DMS 273 treated with DMSO at 0.1 percent for 48 hours (cell line): ENCODE results near the gene PLXND1.
"Not testable (repeated sequence)": the region's sequence is repeated elsewhere in the genome, so short reads cannot be mapped to it uniquely, and the experiment has no call there.

ENCODE experiments used
- DNase-seq: peaks from one replicate; lab custom pipeline; 2025; lab: John Stamatoyannopoulos, UW

Gene PLXND1

GRCh38 chr3:129614435-129614834 lies 8.0 kb upstream of the PLXND1 start:
- DNase-seq: no peak

- DNase-seq: no peak
Measured at GRCh38 chr3:129613367-129613740, 6.9 kb upstream of the PLXND1 start.

- DNase-seq: no peak
Measured at GRCh38 chr3:129612534-129613366, 6.3 kb upstream of the PLXND1 start.

DNA sequence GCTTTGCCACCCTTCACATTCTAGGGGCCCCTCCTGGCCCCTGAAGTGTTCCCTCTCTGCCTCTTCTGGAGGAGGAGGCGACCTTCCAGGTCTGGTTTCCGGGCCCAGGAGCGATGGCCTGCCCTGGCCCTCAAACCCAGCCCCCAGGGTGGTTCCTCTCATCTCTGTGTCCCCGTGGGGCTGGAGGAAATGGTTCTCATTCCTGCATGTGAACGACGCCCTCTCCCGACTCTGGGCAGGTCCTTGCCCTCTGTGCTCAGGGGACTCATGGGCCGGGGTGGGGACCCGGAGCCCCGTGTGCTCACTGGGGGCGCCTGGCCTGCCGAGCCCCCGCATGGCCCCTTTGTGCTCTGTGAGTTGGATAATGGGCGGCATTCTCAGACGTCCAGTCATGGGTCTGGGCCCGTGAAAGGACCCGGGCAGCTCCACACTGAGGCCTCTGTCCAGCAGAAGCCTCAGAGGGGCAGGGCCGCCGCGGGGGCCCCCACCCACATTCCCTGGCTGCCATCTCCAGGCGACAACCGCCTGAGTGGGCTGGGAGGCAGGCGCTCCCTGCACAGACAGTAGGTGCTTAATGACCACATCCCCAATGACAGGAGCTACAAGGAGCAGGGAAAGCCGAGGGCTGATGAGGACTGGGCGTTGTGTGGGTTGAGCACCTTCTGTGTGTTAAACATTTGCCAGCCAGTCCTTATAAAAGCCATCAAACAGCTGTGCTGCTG lies 5.5 kb upstream of the PLXND1 start:
- DNase-seq: no peak

DNA sequence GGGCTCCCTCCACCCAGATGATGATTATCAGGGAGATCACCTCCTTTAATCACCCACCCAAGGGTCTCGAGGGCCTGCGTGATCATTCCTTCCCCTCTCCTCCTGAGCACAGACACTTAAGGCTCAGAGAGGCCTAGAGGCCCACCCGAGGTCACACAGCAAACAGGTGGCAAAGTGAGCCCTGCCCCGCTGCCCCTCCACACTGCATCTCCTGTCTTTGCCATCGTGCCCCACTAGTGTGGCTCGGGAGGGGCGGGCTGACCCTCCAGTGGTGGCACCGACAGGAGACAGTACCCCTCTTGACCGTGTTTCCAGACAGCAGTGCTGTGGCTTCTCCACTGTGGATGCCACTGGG lies 4.9 kb upstream of the PLXND1 start:
- DNase-seq: no peak

DNA sequence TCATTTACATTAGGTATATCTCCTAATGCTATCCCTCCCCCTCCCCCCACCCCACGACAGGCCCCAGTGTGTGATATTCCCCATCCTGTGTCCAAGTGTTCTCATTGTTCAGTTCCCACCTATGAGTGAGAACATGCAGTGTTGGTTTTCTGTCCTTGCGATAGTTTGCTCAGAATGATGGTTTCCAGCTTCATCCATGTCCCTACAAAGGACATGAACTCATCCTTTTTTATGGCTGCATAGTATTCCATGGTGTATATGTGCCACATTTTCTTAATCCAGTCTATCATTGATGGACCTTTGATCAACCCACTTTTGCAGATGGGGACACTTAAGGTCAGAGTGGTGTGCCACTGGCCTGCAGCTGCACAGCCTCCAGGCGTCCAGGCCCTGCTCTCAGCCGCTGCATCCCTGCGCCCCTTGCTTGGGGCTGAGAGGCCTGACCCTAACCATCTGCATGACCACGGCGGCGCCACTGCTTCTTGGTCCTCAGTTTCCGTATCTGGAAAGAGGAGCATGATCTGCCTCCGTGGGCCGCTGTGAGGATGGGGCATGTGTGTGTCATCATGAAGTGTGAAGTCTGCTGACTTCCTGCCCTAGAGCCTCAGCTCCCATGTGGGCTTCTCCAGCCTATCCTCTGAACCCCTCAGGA lies 4.4 kb upstream of the PLXND1 start:
- not testable (repeated sequence) for DNase-seq

DNA sequence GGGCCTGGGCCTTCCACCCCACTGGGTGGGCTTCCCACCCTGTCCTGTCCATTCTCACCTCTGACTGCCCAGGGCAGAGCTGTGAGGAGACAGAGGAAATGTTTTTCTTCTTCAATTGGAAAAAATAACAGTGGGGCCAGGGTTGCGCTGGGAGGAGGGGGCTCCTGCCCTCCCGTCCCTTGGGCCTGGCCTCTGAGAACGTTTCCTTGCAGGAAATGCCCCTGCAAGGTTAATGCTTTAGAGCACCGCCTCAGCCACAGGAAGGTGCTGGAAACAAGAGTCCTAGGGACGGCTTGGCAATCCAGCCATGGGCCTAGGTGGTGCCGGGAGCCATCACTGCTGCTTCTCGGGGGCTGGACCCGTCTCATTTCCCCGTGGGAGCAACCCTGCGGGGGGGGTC lies 3.8 kb upstream of the PLXND1 start:
- no peak for DNase-seq

DNA sequence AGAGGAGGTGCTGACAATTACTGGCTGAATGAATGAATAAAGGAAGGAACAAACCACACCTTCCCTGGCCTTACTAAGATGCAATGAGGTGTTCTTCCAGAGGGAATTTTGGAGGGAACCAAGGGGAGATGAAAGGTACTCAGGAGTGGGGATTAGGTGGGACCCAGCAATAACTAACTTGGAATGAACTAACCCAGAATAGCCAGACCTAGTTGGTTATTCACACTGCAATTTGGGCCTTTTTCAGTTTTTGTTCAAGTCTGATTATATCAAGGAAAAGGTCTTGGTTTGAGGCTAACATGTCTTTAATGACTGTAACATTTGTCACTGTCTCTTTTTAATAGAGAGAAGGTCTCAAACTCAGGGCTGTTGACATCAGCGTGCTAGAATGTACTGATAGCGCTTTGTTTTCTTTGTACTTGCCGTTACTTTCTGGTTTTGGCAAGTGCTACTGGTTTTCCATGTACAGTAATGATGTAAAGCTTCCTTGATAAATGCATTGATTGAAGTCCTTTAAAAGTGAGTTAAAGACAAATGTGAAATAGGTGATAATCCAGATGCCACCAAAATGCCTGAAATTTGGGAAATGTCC lies 3.2 kb upstream of the PLXND1 start:
- DNase-seq: no peak

GRCh38 chr3:129608936-129609590 lies 2.6 kb upstream of the PLXND1 start:
- no peak for DNase-seq

- no peak for DNase-seq
Measured at GRCh38 chr3:129608087-129608935, 1.8 kb upstream of the PLXND1 start.

DNA sequence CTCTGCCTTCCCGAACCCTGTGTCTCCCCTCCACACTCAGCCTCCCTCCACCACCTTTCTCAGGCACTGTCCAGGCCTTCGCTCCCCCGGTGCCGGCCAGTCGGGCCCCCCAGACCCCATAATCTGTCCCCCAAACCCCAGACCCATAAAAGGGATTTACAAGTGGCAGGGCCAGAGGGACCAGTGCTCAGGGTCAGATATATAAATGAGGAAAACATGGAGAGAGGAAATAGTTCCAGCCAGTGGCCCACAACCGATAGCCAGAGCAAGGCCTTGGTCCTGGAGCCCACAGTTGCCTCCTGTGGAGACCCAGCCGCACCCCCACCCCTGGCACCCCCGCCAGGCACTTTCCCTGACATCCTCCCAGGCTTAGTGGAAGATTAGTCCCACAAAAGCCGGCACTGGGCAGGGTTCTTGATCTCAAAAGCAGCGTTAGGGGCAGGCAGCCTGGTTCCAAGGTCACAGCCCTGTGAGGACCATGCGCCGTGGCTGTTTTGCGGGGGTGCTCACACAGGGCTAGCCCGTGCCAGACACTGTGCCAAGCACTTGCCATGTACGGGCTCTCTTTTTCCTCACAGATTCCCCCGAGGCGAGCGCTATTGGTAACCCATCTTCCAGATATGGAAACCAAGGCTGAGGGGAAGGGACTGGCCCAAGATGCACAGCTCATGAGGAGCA lies 1.1 kb upstream of the PLXND1 start:
- DNase-seq: no peak

- DNase-seq: no peak
Measured at GRCh38 chr3:129605922-129606635, 397 bp downstream of the PLXND1 start.

- DNase-seq: peak; percentile 40
Measured at GRCh38 chr3:129605203-129605921, 1.1 kb downstream of the PLXND1 start.

DNA sequence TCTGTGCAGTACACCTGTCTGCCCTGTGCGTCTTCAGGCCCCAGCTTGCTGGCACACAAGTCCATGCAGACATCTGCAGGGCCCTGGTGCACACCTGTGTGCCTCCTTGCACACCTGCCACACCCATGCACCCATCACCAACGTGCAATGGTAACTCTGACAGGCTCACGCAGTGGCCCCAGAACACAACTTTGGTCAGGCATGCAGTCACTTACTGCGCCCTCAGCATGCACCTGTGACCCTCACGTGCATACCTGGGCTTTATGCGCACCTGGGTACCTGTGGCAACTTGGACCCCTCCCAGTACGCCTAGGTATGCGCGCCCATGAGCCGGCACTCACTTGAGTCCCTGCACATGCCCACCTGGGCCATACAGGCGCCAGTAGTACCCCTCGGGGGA lies 1.7 kb downstream of the PLXND1 start:
- no peak for DNase-seq

- no peak for DNase-seq
Measured at GRCh38 chr3:129603991-129604749, 2.3 kb downstream of the PLXND1 start.

GRCh38 chr3:129603561-129603942 lies 2.9 kb downstream of the PLXND1 start:
- DNase-seq: no peak

DNA sequence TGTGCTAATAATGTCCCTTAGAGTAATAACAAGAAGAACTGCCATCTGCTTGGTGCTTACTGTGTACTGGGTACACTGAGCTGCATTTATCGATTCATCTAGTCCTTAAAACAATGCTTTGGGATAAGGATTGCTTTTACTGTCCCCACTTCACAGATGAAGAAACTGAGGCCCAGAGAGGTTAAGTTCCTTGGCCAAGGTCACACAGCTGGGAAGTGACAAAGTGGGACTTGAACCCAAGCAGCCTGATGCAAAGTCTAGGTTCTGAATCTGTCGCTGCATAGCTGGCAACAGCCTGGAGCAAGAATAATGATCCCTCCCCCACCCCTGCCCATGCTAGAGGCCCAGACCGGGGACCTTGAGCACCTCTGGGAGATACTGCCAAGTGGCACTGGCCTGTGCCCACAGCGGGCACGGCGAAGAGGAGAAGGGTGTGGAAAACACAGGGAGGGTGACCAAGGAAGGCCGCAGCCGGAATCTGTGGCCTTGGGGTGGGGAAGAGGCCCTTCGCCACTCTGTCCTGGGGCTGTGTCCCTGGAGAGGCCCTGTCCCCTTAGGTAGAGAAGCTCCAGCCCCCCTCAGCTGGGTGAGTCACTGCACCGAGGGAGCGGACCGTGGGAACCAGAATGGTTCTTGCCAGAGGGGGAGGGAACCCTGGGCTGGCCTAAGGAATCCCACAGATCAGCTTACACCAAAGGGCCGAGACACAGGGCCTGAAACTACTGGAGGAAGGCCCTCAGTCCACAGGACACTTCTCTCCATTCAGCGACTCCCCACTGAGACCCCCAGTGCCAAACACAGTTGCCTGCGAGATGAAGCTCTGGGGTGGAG lies 3.5 kb downstream of the PLXND1 start:
- no peak for DNase-seq

GRCh38 chr3:129602309-129602708 lies 4.2 kb downstream of the PLXND1 start:
- DNase-seq: no peak
